ENCODE results near the gene ZNF646.
"Not testable (repeated sequence)": the region's sequence is repeated elsewhere in the genome, so short reads cannot be mapped to it uniquely, and the experiment has no call there.

ZNF646 gene

DNA sequence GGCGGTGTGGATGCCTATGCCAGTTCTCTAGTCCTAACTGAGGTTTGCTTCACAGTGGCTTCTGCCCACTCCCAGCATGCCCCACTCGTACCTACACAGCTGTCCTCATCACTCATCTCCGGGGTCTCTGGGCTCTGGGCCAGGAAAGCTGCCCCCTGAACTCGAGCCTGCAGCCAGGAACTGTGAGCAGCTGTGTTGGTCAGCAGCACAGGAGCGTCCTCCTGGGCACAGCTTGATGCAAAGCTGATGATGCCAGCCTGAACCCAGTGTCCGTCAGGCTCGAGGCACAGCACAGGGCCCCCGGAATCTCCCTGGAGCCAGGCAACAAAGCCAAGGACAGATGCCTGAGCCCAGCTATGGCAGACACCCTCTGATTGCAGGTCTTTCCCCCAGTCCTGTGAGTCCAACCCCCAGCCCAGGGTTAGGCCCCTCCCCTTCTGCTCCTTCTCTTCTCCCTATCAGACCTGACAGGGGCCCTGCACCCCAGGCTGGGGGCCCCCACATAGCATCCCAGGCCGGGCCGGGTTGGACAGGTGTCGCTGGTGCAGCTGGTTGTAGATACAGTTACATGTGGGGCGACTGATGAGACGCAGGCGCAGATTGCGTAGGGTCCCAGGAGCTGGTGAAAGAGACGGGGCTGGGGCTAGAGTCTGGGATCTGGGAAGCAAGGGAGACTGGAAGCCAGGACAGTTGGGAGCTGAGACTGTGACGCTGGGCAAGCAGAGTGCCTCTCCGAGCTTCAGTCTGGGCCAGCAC lies 11.8 kb downstream of the ZNF646 start:
- DNase-seq: no peak

DNA sequence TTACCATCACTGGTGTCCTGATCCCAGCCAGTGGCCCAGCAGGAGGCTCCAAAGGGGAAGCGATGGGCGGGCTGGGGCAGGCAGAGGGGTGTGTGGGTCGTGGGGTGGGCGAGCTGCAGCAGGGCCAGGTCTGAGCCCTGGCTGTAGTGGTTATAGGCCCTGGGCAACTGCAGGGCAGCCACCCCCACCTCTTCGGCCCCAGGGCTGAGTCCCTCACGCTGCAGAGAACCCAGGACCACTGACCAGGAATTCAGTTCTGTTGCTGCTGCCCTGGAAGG lies 12.3 kb downstream of the ZNF646 start:
- DNase-seq: no peak

DNA sequence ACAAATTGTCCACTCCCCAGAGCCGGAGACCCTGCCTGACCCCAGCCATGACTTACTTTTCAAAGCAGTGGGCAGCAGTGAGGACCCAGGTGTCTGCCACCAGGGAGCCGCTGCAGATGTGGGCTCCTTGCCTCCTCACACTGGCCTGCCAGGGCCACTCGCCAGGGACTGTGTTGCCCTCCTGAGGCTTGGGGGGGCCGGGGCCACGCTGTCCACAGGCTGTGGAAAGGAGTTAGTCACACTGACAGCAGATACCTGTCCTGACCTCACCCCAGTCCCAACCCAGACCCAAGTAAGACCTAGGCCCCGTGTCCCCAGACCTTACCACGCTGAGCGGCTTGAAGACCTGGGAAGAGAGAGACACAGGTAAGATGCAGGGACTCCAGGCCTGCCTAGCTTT lies 13.3 kb downstream of the ZNF646 start:
- no peak for DNase-seq

DNA sequence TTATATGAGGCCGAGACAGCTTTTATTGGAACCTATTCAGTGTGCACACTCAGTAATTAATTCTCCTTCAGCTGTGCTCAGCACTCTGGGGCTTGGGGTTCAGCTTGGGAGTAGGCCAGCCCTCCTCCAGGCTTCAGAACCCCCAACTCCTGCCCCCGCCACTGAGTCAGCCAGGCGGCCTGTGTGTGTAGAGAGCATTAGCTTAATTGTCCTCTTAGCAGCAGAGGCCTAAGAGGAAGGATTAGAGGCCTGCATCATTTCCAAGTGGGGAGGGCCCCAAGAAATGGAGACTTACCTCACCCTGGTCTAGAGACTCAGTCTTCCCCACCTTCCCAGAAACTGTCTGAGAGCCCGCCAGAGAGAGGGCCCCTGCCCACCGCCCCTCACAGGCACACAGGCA lies 13.7 kb downstream of the ZNF646 start:
- DNase-seq: no peak

DNA sequence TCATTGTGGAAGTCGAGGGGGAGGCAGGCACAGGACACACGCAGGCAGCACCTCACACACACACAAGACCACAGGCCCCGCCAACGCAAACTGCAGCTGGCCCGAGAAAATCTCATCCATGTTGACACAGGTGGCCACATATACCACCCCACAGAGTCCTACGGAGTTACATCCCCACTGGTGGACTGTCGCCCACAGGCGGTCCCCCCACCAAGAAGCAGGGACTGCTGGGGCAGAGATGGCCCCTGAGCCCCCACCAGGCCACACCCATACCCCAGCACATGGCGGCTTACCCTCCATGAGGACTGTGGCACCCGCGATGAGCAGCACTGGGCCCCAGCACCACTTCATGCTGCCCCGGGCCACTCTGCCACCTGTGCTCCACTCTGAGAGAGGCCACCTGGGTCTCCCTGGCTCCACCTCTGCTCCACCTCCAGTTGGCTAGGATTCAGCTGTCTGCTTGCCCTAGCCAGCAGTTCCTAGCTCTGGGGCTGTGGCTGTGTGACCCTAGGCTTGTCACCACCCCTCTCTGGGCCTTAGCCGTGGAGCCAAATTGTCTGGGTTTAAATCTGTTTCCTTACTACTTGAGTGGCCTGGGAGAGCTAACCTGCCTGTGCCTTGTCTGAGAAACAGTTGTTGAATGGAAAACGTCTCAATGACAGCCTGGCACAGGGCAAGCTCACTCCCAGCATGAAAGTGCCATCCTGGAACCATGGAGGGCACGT lies 14.4 kb downstream of the ZNF646 start, which contains the start of gene PRSS53:
Gene PRSS53 (minus strand): TSS at position 485 of the 725 bp plus-strand sequence. CDS start 134 bp downstream, at position 351.
- DNase-seq: no peak

DNA sequence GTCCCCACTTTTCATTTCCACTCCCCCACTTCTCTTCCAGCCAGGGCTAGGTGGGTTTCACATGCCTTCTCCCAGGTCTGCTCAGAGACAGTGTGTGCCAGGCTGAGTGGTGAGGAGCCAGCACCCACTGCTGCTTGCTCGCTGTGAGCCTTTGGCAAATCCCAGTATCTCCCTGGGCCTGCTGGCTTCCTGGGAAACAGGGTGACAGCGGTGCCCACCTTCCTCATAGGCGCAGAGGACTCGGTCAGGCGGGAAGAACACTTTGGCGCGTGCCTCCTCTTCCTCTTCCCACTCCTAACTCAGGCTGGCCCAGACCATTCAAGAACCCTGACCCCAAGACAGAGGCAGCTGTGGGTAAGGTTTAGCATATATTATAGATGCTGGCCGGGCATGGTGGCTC lies 15.0 kb downstream of the ZNF646 start:
- no peak for DNase-seq

DNA sequence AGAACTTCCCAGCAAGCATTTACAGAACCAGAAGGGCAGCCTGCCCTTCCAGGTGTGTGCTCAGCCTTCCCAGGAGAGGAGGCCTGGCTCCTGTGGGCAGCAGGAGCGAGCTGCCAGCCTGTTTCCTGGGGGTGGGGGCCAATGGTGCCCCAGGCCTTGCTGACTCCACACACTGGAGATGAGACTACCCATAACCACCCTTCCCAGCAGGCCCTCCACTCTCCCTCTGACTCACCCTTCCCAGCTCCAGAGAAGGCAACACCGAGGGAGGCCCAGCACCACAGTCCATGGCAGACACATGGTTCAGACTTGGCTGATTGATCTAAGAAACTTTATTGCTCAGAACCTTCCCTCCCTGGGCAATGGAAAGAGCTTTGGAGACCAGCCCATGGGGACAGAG lies 16.3 kb downstream of the ZNF646 start:
- no peak for DNase-seq

DNA sequence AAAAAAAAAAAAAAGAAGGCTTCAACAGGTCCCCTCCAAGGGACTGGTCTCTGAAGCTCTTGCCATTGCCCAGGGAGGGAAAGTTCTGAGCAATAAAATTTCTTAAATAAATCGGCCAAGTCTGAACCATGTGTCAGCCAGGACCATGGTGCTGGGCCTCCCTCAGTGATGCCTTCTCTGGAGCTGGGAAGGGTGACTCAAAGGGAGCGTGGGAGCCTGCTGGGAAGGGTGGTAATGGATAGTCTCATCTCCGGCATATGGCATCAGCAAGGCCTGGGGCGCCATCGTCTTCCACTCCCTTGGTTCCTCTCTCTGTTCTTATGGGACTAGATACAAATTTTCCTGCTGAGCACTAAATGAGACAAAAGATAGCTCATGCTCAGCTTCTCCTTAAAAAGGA lies 18.1 kb downstream of the ZNF646 start:
- no peak for DNase-seq

DNA sequence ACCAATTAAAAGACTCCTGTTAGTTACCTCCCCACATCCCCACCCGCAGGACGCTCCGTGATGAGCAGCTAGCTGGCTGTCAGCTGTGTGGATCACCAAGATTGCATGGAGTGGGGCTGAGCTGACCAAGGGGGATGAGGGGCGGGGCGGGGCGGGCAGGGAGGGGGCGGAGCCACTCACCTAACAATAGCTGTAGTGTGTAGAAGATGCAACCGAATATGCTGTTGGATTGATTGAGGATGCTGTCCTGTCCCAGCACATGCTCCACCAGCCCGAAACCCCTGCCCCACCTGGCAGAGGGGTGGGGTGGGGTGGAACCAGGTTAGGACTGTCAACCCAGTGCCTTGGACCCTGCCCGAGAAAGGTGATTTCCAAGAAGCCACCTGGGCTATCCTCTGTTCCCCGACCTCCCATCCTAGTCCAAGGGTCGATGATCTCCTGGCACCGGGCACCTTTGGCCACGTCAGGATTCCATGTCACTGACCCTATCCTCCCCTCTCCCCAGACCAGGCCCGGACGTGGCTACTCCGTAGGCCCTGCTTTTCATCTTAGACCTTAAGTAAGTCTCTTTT lies 19.0 kb downstream of the ZNF646 start:
- DNase-seq: no peak

DNA sequence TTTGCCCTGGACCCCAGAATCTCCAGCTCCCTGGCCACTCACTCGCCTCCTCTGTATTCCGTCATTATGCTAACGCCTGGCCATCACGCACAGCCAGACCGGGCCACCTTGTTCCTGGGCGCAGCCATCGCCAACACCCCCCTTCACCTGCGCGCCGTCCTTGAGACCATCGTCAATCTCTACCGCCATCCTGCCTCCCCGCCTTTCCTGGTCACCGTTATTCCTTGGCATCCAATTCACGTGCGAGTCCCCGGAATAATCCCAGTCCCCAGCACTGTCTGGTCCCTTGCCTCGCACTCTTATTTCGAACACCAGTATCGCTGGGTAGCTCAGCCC lies 19.8 kb downstream of the ZNF646 start:
- DNase-seq: no peak

DNA sequence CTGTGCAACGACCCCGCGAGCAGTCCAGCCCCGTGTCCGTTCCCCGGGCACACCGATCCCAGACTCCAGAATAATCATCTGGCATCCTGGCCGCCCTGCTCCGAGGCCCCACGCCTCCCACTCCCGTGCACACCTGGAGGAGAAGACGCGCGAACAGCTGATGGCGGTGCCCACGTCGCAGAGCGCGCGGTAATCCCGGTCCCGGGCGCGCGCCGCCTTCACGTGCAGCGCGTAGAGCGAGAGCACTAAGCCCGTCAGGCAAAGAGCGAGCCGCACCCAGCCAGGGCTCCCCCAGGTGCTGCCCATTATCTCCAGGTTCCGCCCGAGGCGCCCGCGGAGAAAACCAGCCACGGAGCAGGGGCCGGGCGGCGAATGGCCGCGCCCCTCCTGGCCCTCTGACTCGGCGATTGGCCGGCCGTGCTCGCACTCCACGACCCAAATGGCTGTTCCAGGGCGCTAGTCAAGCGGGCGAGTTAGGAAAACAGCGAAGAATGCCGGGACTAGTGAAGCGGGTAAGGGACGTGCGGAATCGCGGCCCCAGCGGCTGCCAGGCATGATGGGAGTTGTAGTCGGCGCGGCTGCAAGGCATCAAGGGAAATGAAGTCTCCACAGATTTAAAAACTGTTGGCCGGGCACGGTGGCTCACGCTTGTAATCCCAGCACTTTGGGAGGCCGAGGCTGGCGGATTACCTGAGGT lies 20.4 kb downstream of the ZNF646 start, which contains the start of gene VKORC1:
Gene VKORC1 (minus strand): TSS at position 374 of the 697 bp plus-strand sequence. CDS start 68 bp downstream, at position 306.
- DNase-seq: peak; percentile 95

DNA sequence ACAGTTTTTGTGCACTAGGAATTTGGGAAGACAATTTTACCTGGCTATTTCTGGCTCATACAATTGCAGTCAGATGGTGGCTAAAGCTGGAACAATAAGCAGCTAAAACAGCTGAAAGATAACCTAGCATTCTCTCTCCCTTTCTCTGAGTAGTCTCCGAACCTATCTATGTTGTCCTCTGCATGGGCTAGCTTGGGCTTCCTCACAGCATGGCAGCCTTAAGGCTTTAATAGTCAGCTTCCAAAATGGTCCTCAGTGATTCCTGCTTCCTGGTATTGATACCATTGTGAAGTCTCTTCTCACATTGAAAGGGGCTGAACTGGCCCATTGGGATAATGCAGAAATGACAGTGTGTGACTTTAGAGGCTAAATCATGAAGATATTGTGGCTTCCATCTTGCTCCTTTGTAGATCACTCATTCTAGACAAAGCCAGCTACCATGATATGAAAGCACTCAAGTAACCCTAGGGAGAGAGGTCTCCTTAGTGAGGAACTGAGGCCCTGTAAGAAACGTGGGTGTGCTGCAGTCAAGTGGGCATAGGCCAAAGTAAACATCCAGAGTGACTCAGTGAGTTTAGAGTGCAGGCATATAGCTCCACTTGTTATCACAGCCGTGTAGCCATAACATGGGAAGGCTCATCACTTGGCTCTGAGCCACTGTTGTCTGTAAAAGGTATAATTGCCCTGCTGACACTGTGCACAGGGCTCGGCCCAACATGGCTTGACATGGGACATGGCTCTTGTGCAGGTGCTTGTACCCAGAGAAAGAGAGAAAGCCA lies 25.8 kb downstream of the ZNF646 start:
- no peak for DNase-seq

DNA sequence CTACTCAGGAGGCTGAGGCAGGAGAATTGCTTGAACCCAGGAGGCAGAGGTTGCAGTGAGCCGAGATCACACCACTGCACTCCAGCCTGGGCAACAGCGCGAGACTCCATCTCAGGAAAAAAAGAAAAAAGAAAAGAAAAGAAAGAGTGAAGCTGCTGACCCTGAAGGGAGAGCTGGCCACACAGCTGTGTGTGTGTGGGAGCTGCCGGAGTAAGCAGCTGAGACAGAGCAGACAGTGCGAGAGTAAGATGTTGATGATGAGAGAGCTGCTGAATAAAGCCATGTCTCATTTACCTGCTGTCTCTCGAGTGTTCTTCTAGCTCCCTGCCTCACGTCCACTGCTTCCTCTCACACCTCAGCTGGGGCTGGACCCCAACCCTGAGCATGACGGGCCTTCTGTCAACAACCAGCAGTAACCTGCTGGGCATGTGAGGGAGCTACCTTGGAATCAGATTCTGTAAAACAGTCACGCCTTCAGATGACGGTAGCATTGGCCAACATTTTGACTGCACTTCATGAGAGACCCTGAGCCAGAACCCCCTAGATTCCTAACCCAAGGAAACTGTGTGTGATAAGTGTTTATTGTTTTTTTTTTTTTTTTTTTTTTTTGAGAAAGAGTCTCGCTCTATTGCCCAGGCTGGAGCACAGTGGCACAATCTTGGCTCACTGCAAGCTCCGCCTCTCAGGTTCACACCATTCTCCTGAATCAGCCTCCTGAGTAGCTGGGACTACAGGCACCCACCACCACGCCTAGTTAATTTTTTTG lies 26.8 kb downstream of the ZNF646 start:
- DNase-seq: not testable (repeated sequence)

DNA sequence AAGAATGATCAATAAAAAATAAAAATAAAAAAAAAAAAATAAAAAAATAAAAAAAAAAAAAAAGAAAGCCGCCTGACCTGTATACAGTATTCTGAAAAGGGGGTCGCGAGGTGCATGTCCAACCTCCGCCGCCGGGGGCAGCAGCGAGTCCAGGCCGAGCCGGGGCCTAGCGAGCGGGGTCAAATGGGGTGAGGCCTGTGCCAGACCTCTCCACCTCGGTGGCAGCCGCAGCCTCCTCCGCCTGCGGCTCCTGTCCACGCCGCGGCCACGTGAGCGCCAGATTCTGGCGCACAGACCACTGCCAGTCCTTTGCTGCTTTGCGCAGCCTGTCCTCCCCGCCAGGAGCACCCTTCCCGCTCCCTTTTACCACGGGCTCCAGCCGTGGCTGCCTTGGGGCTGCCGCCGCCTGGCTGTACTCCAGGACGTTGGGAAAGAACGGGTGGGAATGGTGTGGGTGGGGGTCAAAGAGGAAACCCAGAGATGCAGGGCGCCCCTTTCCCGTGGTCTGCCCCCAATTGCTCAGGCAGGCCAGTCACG lies 31.5 kb downstream of the ZNF646 start:
- no peak for DNase-seq

DNA sequence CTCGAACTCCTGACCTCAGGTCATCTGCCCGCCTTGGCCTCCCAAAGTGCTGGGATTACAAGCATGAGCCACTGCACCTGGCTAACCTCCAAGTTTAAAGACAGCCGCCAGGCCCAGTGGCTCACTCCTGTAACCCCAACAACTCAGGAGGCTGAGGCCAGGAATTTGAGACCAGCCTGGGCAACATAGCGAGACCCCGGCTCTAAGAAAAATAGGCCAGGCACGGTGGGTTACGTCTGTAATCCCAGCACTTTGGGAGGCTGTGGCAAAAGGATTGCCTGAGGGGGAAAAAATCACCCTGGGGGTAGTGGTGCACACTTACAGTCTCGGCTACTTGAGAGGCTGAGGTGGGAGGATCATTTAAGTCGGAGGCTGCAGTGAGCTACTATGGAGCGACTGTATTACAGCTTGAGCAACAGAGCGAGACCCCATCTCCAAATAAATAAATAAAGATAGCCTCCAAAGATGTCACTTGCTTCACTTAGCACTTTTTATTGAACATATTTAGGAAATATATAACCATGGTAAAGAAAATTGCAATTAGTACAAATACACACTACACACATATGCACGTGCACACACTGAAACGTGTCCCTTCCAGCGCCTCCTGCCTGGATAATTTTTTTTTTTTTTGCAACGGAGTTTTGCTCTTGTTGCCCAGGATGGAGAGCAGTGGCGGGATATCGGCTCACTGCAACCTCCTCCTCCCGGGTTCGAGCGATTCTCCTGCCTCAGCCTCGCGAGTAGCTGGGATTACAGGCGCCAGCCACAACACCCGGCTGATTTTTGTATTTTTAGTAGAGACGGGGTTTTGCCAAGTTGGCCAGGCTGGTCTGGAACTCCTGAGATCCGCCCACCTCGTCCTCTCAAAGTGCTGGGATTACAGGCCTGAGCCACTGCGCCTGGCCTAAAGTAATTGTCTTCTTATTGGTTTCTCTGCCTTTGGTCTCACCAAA lies 32.6 kb downstream of the ZNF646 start:
- DNase-seq: no peak

DNA sequence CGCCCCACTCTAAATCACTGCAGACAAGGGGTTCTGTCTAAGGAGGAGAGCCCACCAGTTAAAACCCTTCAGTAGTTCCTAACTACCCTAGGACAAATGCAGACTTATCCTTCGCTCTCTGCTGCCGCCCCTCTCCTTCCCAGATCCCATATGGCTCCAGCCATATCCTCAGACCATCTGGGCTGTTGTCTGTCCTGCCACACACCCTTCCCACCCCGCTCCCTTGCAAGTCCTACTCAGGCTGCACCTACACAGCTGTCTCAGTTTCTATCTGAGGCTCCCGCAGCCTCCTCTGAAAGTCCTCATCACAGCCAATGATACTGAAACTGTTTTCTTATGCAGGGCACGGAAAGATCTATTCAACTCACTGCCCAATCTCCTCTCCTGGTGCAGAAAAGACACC lies 33.2 kb downstream of the ZNF646 start:
- DNase-seq: no peak

DNA sequence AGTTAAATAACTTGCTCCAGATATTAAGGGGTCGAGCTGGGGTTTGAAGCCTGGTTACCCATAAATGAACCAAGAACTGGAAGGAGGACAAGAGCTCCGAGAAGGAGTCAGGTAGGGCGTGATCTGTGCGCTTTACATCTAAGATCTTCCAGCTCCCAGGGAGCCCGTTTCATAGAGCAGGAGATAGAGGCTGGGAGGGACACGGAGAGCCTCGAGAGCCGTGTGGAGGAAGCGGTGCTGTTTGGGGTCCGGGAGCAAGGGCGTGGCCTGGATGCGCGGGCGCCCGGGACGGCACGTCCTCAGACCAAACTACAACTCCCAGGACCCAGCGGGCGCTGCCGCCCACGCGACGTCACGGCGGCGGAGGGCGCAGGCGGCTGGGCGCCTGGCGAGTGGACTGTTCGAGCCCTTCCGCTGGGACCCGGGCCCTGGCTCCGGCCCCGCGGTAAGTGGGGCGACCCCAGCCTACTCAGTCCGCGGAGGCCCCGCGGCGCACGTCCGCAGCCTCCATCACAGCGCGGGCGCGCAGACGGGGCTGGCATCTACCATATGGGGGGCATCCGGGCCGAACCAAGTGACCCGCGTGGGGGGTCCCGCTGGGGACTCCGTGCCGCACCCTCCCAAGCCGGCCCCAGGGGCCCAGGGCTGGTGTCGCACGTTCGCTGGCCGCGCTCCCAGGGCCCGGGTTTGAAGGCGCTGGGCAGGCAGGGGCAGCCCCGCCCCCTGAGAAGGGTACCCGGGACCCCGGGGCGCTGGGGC lies 34.0 kb downstream of the ZNF646 start, which contains the start of gene BCKDK:
Gene BCKDK (plus strand): TSS at position 352 of the 759 bp plus-strand sequence. CDS start 838 bp downstream, outside the sequence.
- DNase-seq: peak; percentile 9

DNA sequence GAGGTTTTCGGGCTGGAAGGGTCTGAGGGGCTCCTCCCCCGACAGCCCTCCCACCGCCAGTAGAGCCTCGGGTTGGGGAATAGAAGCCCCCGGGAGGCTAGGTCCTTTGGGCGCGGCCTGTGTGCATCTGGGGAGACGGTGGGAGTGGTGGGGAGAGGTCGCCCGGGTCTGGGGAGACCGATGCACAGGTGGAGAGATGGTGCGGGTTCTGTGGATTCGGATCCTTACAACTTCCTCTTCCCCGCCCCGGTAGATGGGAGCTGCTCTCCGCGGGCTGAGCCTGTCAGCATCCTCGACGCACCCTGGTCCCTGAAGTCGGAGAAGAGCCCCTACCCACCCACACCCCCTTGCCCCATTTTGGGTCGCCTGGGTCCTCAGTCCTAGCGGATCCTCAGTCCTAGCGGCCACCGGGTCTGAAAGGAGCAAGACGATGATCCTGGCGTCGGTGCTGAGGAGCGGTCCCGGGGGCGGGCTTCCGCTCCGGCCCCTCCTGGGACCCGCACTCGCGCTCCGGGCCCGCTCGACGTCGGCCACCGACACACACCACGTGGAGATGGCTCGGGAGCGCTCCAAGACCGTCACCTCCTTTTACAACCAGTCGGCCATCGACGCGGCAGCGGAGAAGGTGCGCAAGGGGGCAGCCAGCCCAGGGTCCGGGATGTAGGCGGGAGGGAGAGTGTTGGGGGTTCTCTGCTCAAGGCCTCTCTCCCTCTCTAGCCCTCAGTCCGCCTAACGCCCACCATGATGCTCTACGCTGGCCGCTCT lies 34.8 kb downstream of the ZNF646 start:
- DNase-seq: no peak

DNA sequence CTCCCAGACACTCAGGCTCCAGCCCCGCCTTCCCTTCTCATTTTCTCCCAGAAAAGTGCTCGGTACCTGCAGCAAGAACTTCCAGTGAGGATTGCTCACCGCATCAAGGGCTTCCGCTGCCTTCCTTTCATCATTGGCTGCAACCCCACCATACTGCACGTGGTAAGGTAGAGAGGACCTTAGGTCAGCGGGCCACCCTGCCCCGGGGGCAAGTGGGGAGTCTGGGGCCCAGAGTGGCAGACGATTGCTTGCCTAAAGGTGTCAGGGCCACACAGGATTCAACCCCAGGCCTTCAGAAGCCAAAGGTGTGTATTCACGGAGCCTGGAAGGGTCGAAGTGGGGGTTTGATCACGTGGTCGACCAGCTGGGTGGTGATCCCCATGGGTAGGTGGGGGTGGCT lies 35.4 kb downstream of the ZNF646 start:
- no peak for DNase-seq

Data from DMS79 (cell line).